ENCODE results near the gene FOXA1. TPM values are rescaled to one million over a fixed set of nuclear protein-coding genes. Genes with fewer than 3 reads are reported as not detected.

FOXA1 gene
- total and polyA plus RNA-seq, 2 of the 8 experiments (the other 6 are each of a cell fraction or from before 2014, with no cell fraction given), result 0.08 to 0.20 TPM

DNA sequence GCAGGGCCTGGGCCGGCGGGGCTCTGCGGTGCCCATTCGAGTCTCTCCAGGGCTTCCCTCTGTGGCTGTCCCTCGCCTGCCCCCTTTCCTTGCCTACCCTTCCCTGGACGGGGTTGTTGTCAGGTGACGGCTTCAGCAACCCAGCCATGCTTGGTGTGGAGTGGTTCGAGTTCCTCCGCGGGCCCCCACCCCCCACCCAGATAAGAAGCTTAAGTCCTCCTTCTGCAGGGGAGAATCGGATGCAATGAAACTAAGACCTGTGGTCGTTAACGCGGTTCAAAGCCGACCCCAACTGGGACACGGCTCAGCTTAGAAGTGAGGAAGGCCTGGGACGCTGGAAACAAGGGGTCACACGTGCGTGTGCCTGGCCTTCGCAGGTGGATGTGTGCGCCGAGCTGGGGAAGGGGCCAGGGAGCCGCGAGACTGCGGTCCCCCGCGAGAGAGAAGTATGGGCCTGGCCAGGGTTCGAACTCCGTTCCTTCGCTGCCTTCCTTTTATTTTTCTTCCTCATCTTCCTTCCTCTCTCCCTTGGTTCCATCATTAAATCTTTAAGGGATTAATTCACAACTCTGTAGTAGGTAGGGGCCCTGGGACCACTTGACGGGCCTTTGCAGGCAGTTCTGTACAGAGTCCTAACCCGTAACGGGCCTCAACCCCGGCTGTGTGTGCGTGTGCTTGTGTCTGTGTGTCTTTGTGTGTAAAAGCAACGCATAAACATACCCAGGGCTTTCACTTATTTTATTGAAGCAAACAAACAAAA lies 3.9 kb upstream of the FOXA1 start:
- Histone ChIP-seq H3K18ac (ENCODE audit: extremely low read depth, low read length) (no peak overlapping the region; the same call in none of the 2 replicates), H3K27ac (ENCODE audit: low read depth, low read length) (no peak overlapping the region), H3K9ac (replicated peaks in 1 of 4; ENCODE audit: extremely low read depth in 1 of 4, low read depth in 3 of 4, low read length in 3 of 4) (no peak overlapping the region), H2BK120ac (replicated peaks; ENCODE audit: low read depth, low read length) (no peak overlapping the region), H3K79me1 (ENCODE audit: low read depth, low read length) (no peaks in the 10 kb centered on the region), H3K23ac (ENCODE audit: insufficient read length) (no peak overlapping the region), H3K4me3 (ENCODE audit: extremely low read depth in 1 of 4, insufficient read depth in 2 of 4, low read depth in 3 of 4, low read length in 4 of 4) (peak overlapping the region; percentile 3 to 57 (median 23); a peak in 5 of 8 replicates), H2AK5ac (ENCODE audit: low read depth, low read length) (no peak overlapping the region), H3K4me1 (replicated peaks in 1 of 4; ENCODE audit: control insufficient read depth in 3 of 4, insufficient read depth in 4 of 4, low read length in 3 of 4) (peaks cover 0 to 25% (median 13%) of the 10 kb centered on the region in 4 experiments; a peak in 6 of 7 replicates), H4K91ac (replicated peaks; ENCODE audit: insufficient read length, low read length) (no peak overlapping the region), H3K4ac (replicated peaks; ENCODE audit: insufficient read length, low read depth, low read length) (no peak overlapping the region), H4K5ac (ENCODE audit: insufficient read length, low read depth, low read length) (no peak overlapping the region), H2AFZ (ENCODE audit: low read length) (no peak overlapping the region), H4K20me1 (replicated peaks in 1 of 2; ENCODE audit: control insufficient read depth in 1 of 2, insufficient read depth in 2 of 2, low read length in 2 of 2) (peaks cover 8 to 23% of the 10 kb centered on the region in 2 experiments), H3K4me2 (ENCODE audit: insufficient read depth in 1 of 2, low read depth in 2 of 2, low read length in 2 of 2) (peak overlapping the region; percentile 71 to 89), H4K8ac (ENCODE audit: extremely low read depth, insufficient read depth, low read length) (no peak overlapping the region), H3K14ac (ENCODE audit: insufficient read length) (no peak overlapping the region), H2BK5ac (ENCODE audit: low read depth, low read length) (no peak overlapping the region), H3K9me3 (ENCODE audit: insufficient read depth in 2 of 2, low read depth in 1 of 2, low read length in 1 of 2) (no peaks in the 10 kb centered on the region), H3K79me2 (ENCODE audit: control insufficient read depth in 1 of 2, insufficient read depth in 2 of 2, low read length in 2 of 2) (no peaks in the 10 kb centered on the region), H2BK12ac (ENCODE audit: low read depth, low read length) (no peak overlapping the region), H3K23me2 (ENCODE audit: low read depth, low read length) (peaks cover 5% of the 10 kb centered on the region), H2BK20ac (ENCODE audit: low read length) (no peak overlapping the region), H3K27me3 (replicated peaks in 1 of 4; ENCODE audit: control insufficient read depth in 3 of 4, extremely low read depth in 1 of 4, insufficient read depth in 3 of 4, low read length in 3 of 4) (peaks cover 76 to 99% (median 95%) of the 10 kb centered on the region in 4 experiments), H2BK15ac (ENCODE audit: low read length) (no peak overlapping the region), H3K36me3 (ENCODE audit: control insufficient read depth in 2 of 4, insufficient read depth in 4 of 4, low read length in 3 of 4) (no peaks in the 10 kb centered on the region), H3K56ac (replicated peaks; ENCODE audit: insufficient read length, low read depth, low read length) (no peak overlapping the region)
- no peak for DNase-seq (ENCODE audit: low read depth in 1 of 2, low spot score in 2 of 2)
- POLR2A ChIA-PET (ENCODE audit: partially characterized antibody), result interaction anchor here (0.6 to 1.0 kb wide), 2 partner anchors 10 to 27 kb away, joined by 3 read pairs; no protein-coding TSS in a partner anchor
- CTCF ChIA-PET (ENCODE audit: partially characterized antibody), result interaction anchor here (0.5 to 7.6 kb wide), 8 partner anchors 12 to 918 kb away, joined by 4 to 62 read pairs (median 4); no protein-coding TSS in a partner anchor
- FAIRE-seq, result no peak
- 8% methylated on average over 34 of the region's 36 CpGs; no CpG with 5 or more reads in 1 of the 2 experiments for WGBS, 2 experiments (ENCODE audit: extremely low coverage in 1 of 2, insufficient coverage in 1 of 2, insufficient read length in 1 of 2, insufficient replicate concordance in 2 of 2, low coverage in 1 of 2, low lambda C conversion rate in 2 of 2, missing lambda C conversion rate in 1 of 2)
- no peak for TF ChIP-seq CEBPB (IDR thresholded peaks at IDR 0.05; ENCODE audit: low read depth, low read length)
- TF ChIP-seq HDAC2 (IDR thresholded peaks at IDR 0.05; ENCODE audit: borderline replicate concordance in 1 of 2, low read depth in 2 of 2, low read length in 2 of 2), result no peak
- TF ChIP-seq, protein P1, sequence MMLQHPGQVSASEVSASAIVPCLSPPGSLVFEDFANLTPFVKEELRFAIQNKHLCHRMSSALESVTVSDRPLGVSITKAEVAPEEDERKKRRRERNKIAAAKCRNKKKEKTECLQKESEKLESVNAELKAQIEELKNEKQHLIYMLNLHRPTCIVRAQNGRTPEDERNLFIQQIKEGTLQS (IDR thresholded peaks at IDR 0.05; ENCODE audit: insufficient read depth, low read depth, low read length), result no peak
- no peak for TF ChIP-seq SP2 (IDR thresholded peaks at IDR 0.05; ENCODE audit: low read length)
- peak; percentile 14 for TF ChIP-seq RNF2 (IDR thresholded peaks at IDR 0.05; ENCODE audit: borderline replicate concordance, low read depth, low read length, missing control alignments, poor library complexity, severe bottlenecking)
- TF ChIP-seq TCF12 (IDR thresholded peaks at IDR 0.05; ENCODE audit: low read depth, low read length), result no peak
- no peak for TF ChIP-seq RAD21 (IDR thresholded peaks at IDR 0.05 in 1 of 2, conservative IDR thresholded peaks at IDR 0.05 in 1 of 2; ENCODE audit: low read depth in 2 of 2, low read length in 2 of 2)
